SK-N-SH treated with all-trans-retinoic acid at 6 μM for 48 hours (cell line): ENCODE results near the gene EFNA4.
"Not testable (repeated sequence)": the region's sequence is repeated elsewhere in the genome, so short reads cannot be mapped to it uniquely, and the experiment has no call there.

Experiments used
- ATAC-seq: fragments of 200-7000 bp; cut with Tn5 transposase; 3 replicates; pipeline ENCODE4 v1.9.1; 2020; ENCODE audit warnings: mild to moderate bottlenecking, moderate library complexity
- ARNTL ChIP-seq: fragments of 450-650 bp; formaldehyde crosslinking; IDR thresholded peaks from 2 replicates; pipeline ENCODE4 v1.5.0; 2020; ENCODE audit warnings: low read depth, mild to moderate bottlenecking, moderate library complexity, borderline replicate concordance
- BACH2 ChIP-seq: fragments of 250-450 bp; sonication (Bioruptor Pico); IDR thresholded peaks from 2 replicates; pipeline ENCODE4 v1.9.0; 2021; ENCODE audit warnings: mild to moderate bottlenecking, borderline replicate concordance
- ISL1 ChIP-seq: fragments of 250-450 bp; sonication (Bioruptor Pico); IDR thresholded peaks from 2 replicates; pipeline ENCODE4 v2.1.2; 2022; ENCODE audit warnings: mild to moderate bottlenecking, moderate library complexity
- PPARA ChIP-seq: fragments of 250-450 bp; sonication (Bioruptor Pico); IDR thresholded peaks from 2 replicates; pipeline ENCODE4 v1.5.0; 2020; ENCODE audit warnings: mild to moderate bottlenecking, borderline replicate concordance
- SNAI2 ChIP-seq: fragments of 250-450 bp; sonication (Bioruptor Pico); IDR thresholded peaks from 2 replicates; pipeline ENCODE4 v1.5.0; 2020; ENCODE audit warnings: mild to moderate bottlenecking, moderate library complexity
- TCF4 ChIP-seq: fragments of 250-450 bp; sonication (Bioruptor Pico); IDR thresholded peaks from 2 replicates; pipeline ENCODE4 v1.8.0; 2021; ENCODE audit warnings: mild to moderate bottlenecking, moderate library complexity, borderline replicate concordance
- TOX ChIP-seq: fragments of 250-450 bp; sonication (Bioruptor Pico); IDR thresholded peaks from 2 replicates; pipeline ENCODE4 v1.8.0; 2021; ENCODE audit warnings: mild to moderate bottlenecking, moderate library complexity, borderline replicate concordance
- ZFP3 ChIP-seq: fragments of 250-450 bp; sonication (Bioruptor Pico); IDR thresholded peaks from 2 replicates; pipeline ENCODE4 v1.5.0; 2020; ENCODE audit warnings: mild to moderate bottlenecking, moderate library complexity
- ZFP30 ChIP-seq: fragments of 450-650 bp; formaldehyde crosslinking; IDR thresholded peaks from 2 replicates; pipeline ENCODE4 v1.5.0; 2022; ENCODE audit warnings: mild to moderate bottlenecking, moderate library complexity
- ZNF565 ChIP-seq: fragments of 450-650 bp; formaldehyde crosslinking; conservative IDR thresholded peaks from 2 replicates; pipeline ENCODE4 v1.5.0; 2020; ENCODE audit warnings: low read depth, mild to moderate bottlenecking, moderate library complexity
- ZNF70 ChIP-seq: fragments of 450-650 bp; formaldehyde crosslinking; IDR thresholded peaks from 2 replicates; pipeline ENCODE4 v1.5.0; 2020; ENCODE audit warnings: mild to moderate bottlenecking, moderate library complexity
- ZNF8 ChIP-seq: fragments of 450-650 bp; formaldehyde crosslinking; IDR thresholded peaks from 2 replicates; pipeline ENCODE4 v1.5.0; 2020; ENCODE audit warnings: mild to moderate bottlenecking, moderate library complexity
- TF ChIP-seq, protein P1 (sequence below): fragments of 250-450 bp; sonication (Bioruptor Pico); IDR thresholded peaks from 2 replicates; pipeline ENCODE4 v1.5.1; 2020; ENCODE audit warnings: low read depth, mild to moderate bottlenecking, moderate library complexity
- TF ChIP-seq, protein P2 (sequence below): fragments of 250-450 bp; sonication (Bioruptor Pico); IDR thresholded peaks from 2 replicates; pipeline ENCODE4 v1.8.0; 2020; ENCODE audit warnings: mild to moderate bottlenecking, moderate library complexity, borderline replicate concordance
- TF ChIP-seq, protein P3 (sequence below): fragments of 250-450 bp; sonication (Bioruptor Pico); IDR thresholded peaks from 2 replicates; pipeline ENCODE4 v1.8.0; 2021; ENCODE audit warnings: low read depth, mild to moderate bottlenecking, moderate library complexity, borderline replicate concordance
- TF ChIP-seq, protein P4 (sequence below): fragments of 250-450 bp; sonication (Bioruptor Pico); IDR thresholded peaks from 2 replicates; pipeline ENCODE4 v1.5.0; 2020; ENCODE audit warnings: mild to moderate bottlenecking, moderate library complexity

EFNA4 gene

DNA sequence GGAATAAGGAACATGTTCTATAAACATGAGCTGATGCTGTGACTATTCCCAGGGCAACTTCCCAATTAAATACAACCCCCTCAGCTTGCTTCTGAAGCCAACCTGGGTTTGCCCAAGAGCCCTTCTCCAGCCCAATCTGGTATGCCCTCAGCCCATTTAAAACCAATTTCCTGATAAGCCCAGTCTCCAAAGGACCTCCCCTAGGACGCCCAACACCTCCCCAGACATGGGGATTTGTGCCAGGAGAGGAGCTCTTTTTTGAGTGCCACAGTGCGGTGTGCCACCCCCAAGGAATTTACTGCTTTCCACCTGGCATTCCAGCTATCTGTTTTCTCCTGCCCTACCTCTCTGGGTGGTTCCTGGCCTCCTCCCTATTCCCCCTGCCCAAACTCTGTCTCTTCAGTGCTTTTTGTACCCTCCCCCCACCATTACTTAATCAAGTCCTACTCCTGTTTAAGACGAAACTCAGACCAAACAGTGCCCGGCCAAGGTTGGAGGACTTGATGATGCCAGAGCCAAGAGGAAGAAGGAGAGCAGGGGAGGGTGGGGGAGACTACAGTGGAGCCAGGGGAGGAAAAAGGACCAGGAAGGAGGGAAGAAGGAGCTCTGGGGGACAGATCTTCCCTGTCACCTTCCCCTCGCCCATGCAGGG, 52.7 kb downstream of the EFNA4 start:
- TF ChIP-seq ISL1 = no peak
- TF ChIP-seq, all 23 proteins: peak for 0

DNA sequence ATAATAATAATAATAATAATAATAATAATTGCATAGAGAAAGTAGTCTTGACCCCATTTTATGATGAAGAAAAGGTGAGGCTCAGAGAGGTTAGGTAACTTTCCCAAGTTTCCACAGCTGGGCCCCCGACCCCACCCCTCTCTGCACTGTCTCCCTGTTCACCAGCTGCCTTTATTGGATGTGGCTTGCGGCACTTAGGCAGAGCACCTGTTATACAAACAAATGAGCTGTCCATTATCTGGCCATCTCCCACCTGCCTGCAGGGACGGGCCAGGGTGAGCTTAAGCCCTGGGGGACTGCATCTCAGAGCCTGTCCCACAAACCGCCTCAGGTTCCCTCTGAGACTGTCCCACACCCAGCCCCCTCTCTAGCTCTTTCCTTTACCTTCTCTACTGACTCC, 54.1 kb downstream of the EFNA4 start:
- TF ChIP-seq, protein P1, sequence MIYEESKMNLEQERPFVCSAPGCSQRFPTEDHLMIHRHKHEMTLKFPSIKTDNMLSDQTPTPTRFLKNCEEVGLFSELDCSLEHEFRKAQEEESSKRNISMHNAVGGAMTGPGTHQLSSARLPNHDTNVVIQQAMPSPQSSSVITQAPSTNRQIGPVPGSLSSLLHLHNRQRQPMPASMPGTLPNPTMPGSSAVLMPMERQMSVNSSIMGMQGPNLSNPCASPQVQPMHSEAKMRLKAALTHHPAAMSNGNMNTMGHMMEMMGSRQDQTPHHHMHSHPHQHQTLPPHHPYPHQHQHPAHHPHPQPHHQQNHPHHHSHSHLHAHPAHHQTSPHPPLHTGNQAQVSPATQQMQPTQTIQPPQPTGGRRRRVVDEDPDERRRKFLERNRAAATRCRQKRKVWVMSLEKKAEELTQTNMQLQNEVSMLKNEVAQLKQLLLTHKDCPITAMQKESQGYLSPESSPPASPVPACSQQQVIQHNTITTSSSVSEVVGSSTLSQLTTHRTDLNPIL (CRISPR knock-in tag) = no peak
- TF ChIP-seq, protein P2, sequence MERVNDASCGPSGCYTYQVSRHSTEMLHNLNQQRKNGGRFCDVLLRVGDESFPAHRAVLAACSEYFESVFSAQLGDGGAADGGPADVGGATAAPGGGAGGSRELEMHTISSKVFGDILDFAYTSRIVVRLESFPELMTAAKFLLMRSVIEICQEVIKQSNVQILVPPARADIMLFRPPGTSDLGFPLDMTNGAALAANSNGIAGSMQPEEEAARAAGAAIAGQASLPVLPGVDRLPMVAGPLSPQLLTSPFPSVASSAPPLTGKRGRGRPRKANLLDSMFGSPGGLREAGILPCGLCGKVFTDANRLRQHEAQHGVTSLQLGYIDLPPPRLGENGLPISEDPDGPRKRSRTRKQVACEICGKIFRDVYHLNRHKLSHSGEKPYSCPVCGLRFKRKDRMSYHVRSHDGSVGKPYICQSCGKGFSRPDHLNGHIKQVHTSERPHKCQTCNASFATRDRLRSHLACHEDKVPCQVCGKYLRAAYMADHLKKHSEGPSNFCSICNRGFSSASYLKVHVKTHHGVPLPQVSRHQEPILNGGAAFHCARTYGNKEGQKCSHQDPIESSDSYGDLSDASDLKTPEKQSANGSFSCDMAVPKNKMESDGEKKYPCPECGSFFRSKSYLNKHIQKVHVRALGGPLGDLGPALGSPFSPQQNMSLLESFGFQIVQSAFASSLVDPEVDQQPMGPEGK (CRISPR knock-in tag) = no peak
- TF ChIP-seq, protein P3, sequence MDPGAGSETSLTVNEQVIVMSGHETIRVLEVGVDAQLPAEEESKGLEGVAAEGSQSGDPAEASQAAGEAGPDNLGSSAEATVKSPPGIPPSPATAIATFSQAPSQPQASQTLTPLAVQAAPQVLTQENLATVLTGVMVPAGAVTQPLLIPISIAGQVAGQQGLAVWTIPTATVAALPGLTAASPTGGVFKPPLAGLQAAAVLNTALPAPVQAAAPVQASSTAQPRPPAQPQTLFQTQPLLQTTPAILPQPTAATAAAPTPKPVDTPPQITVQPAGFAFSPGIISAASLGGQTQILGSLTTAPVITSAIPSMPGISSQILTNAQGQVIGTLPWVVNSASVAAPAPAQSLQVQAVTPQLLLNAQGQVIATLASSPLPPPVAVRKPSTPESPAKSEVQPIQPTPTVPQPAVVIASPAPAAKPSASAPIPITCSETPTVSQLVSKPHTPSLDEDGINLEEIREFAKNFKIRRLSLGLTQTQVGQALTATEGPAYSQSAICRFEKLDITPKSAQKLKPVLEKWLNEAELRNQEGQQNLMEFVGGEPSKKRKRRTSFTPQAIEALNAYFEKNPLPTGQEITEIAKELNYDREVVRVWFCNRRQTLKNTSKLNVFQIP (CRISPR knock-in tag) = no peak
- TF ChIP-seq SNAI2 (CRISPR knock-in tag) (no peak), ZNF8 (CRISPR knock-in tag) (no peak), PPARA (CRISPR knock-in tag) (no peak), BACH2 (no peak), ZFP3 (no peak), TOX (CRISPR knock-in tag) (no peak), ZNF565 (CRISPR knock-in tag) (no peak), ISL1 (no peak), TCF4 (no peak), ZFP30 (CRISPR knock-in tag) (no peak), ZNF70 (CRISPR knock-in tag) (no peak), ARNTL (CRISPR knock-in tag) (no peak)
- TF ChIP-seq, protein P4, sequence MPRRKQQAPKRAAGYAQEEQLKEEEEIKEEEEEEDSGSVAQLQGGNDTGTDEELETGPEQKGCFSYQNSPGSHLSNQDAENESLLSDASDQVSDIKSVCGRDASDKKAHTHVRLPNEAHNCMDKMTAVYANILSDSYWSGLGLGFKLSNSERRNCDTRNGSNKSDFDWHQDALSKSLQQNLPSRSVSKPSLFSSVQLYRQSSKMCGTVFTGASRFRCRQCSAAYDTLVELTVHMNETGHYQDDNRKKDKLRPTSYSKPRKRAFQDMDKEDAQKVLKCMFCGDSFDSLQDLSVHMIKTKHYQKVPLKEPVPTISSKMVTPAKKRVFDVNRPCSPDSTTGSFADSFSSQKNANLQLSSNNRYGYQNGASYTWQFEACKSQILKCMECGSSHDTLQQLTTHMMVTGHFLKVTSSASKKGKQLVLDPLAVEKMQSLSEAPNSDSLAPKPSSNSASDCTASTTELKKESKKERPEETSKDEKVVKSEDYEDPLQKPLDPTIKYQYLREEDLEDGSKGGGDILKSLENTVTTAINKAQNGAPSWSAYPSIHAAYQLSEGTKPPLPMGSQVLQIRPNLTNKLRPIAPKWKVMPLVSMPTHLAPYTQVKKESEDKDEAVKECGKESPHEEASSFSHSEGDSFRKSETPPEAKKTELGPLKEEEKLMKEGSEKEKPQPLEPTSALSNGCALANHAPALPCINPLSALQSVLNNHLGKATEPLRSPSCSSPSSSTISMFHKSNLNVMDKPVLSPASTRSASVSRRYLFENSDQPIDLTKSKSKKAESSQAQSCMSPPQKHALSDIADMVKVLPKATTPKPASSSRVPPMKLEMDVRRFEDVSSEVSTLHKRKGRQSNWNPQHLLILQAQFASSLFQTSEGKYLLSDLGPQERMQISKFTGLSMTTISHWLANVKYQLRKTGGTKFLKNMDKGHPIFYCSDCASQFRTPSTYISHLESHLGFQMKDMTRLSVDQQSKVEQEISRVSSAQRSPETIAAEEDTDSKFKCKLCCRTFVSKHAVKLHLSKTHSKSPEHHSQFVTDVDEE (CRISPR knock-in tag) = no peak
- ATAC-seq = no peak

More for the DNA sequence above, 52.7 kb downstream of the EFNA4 start:
- ATAC-seq = no peak

DNA sequence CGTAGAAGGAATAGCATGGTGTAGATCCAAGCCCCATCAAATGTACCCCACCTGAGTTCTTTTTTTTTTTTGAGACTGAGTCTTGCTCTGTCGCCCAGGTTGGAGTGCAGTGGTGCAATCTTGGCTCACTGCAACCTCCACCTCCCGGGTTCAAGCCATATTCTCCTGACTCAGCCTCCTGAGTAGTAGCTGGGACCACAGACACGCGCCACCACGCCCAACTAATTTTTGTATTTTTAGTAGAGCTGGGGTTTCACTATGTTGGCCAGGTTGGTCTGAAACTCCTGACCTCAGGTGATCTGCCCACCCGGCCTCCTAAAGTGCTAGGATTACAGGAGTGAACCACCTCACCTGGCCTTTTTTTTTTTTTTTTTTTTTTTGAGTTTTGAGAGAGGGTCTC, 54.5 kb downstream of the EFNA4 start:
- ATAC-seq = not testable (repeated sequence)
